HepG2 (cell line): ENCODE measurements around the gene DOCK1. TPM values are rescaled to one million over a fixed set of nuclear protein-coding genes. Genes with fewer than 3 reads are reported as not detected.

Experiments used
- ATAC-seq: fragments of 200-7000 bp; cut with Tn5 transposase; 3 replicates; pipeline ENCODE4 v1.9.1; 2020; ENCODE audit warnings: mild to moderate bottlenecking, moderate library complexity
- BruUV-seq: library from RNA; stranded (reverse); fragments of 400-500 nt; replicated peaks from 2 replicates; lab custom pipeline; 2021; lab: Mats Ljungman, UMichigan
- CTCF ChIA-PET: fragments of 300-600 bp; formaldehyde crosslinking; extraction: SDS; loops from one replicate; lab custom pipeline; 2021; ENCODE audit warnings: low total read pairs, inconsistent platforms, low intra/inter-chr PET ratio; lab: Yijun Ruan, JAX
- POLR2A ChIA-PET: fragments of 350-600 bp; sonication (Branson Sonifier 250); formaldehyde crosslinking; loops from one replicate; lab custom pipeline; 2020; ENCODE audit warnings: antibody characterized with exemption, inconsistent platforms; lab: Yijun Ruan, JAX
- DNase-seq: peaks from one replicate; pipeline ENCODE4 v3.0.0-alpha.2; 2015; ENCODE audit warnings: low spot score
- FAIRE-seq: peaks from 3 replicates; lab custom pipeline; 2011; peaks lifted over from hg19 to GRCh38; lab: Jason Lieb, UNC
- H2AFZ ChIP-seq: one replicate; pipeline ENCODE4 v1.6.1; 2011; ENCODE audit warnings: low read length, inconsistent platforms
- H3K27ac ChIP-seq: fragments of 300-600 bp; 3 replicates; pipeline ENCODE4 v1.8.0; 2011; ENCODE audit warnings: mixed run types, mild to moderate bottlenecking, mixed read lengths, low read length, inconsistent platforms; ENCODE audit not compliant: insufficient read depth; ENCODE audit errors: extremely low read length
- H3K27me3 ChIP-seq, 2 experiments: fragments of 200-600 bp in 1 of 2; 2 replicates in 1 of 2; 3 replicates in 1 of 2; pipeline versions ENCODE4 v1.6.0 to v1.8.0; 2011; ENCODE audit warnings: low read length in 2 of 2, mild to moderate bottlenecking in 2 of 2, moderate library complexity in 2 of 2, inconsistent platforms in 1 of 2; ENCODE audit not compliant: insufficient read depth in 2 of 2, control insufficient read depth in 1 of 2
- H3K36me3 ChIP-seq, 2 experiments: fragments of 200-600 bp in 1 of 2; replicated peaks in 1 of 2; 2 replicates in 1 of 2; 3 replicates in 1 of 2; pipeline versions ENCODE4 v1.5.1 to v1.8.0; 2011; ENCODE audit warnings: low read length in 2 of 2, inconsistent platforms in 1 of 2; ENCODE audit not compliant: insufficient read depth in 2 of 2, control insufficient read depth in 1 of 2
- H3K4me1 ChIP-seq: 2 replicates; pipeline ENCODE4 v1.5.1; 2012; ENCODE audit warnings: low read length, inconsistent platforms; ENCODE audit not compliant: insufficient read depth
- H3K4me2 ChIP-seq: 2 replicates; pipeline ENCODE4 v1.6.0; 2011; ENCODE audit warnings: low read depth, low read length, inconsistent platforms
- H3K4me3 ChIP-seq, 3 experiments: fragments of 200-600 bp in 1 of 3; sonication (generic), shearing (Covaris generic) in 1 of 3; replicated peaks in 1 of 3; 2 replicates each; pipeline ENCODE4 v1.5.1; 2011 to 2016; ENCODE audit warnings: low read length in 3 of 3, inconsistent platforms in 2 of 3, low read depth in 2 of 3, mild to moderate bottlenecking in 2 of 3, control low read depth in 1 of 3, mixed read lengths in 1 of 3; ENCODE audit not compliant: insufficient read depth in 1 of 3
- H3K79me2 ChIP-seq: one replicate; pipeline ENCODE4 v1.6.1; 2011; ENCODE audit warnings: low read length, inconsistent platforms; ENCODE audit not compliant: insufficient read depth
- H3K9ac ChIP-seq: 2 replicates; pipeline ENCODE4 v1.6.0; 2011; ENCODE audit warnings: mild to moderate bottlenecking, low read depth, low read length, inconsistent platforms; ENCODE audit not compliant: insufficient read depth
- H3K9me3 ChIP-seq: 2 replicates; pipeline ENCODE4 v1.5.1; 2012; ENCODE audit warnings: mild to moderate bottlenecking, low read length
- H4K20me1 ChIP-seq: 2 replicates; pipeline ENCODE4 v1.6.0; 2011; ENCODE audit warnings: inconsistent platforms, mild to moderate bottlenecking, low read length, moderate library complexity; ENCODE audit not compliant: insufficient read depth
- ARID2 ChIP-seq: sonication (generic); formaldehyde crosslinking; IDR thresholded peaks from 2 replicates; pipeline ENCODE4 v1.8.1; 2022; ENCODE audit warnings: mild to moderate bottlenecking, missing genetic modification reagents, borderline replicate concordance
- HNF4G ChIP-seq, 2 experiments: sonication (generic) in 1 of 2; formaldehyde crosslinking in 1 of 2; IDR thresholded peaks; 2 replicates each; pipeline versions ENCODE4 v1.4.0 to v1.6.1; 2011 to 2020; ENCODE audit warnings: borderline replicate concordance in 2 of 2, low read depth in 2 of 2, mild to moderate bottlenecking in 2 of 2, low read length in 1 of 2, missing genetic modification reagents in 1 of 2, moderate library complexity in 1 of 2
- MEIS1 ChIP-seq: sonication (generic); formaldehyde crosslinking; IDR thresholded peaks from 2 replicates; pipeline ENCODE4 v1.9.0; 2021; ENCODE audit warnings: mild to moderate bottlenecking, missing genetic modification reagents, moderate library complexity, borderline replicate concordance
- RELA ChIP-seq: sonication (generic); formaldehyde crosslinking; IDR thresholded peaks from 2 replicates; pipeline ENCODE4 v1.4.0; 2020; ENCODE audit warnings: missing genetic modification reagents
- YEATS2 ChIP-seq: sonication (generic); formaldehyde crosslinking; IDR thresholded peaks from 2 replicates; pipeline ENCODE4 v1.4.0; 2020; ENCODE audit warnings: missing genetic modification reagents, borderline replicate concordance
- ZBTB14 ChIP-seq: sonication (generic); formaldehyde crosslinking; IDR thresholded peaks from 2 replicates; pipeline ENCODE4 v1.4.0; 2020; ENCODE audit warnings: missing genetic modification reagents
- ZFX ChIP-seq: sonication (generic); formaldehyde crosslinking; IDR thresholded peaks from 2 replicates; pipeline ENCODE4 v1.4.0; 2020; ENCODE audit warnings: mild to moderate bottlenecking, low read depth, missing genetic modification reagents, moderate library complexity
- ZNF256 ChIP-seq: sonication (generic); formaldehyde crosslinking; conservative IDR thresholded peaks from 2 replicates; pipeline ENCODE4 v1.4.0; 2020; ENCODE audit warnings: missing genetic modification reagents
- ZNF30 ChIP-seq: sonication (generic); formaldehyde crosslinking; IDR thresholded peaks from 2 replicates; pipeline ENCODE4 v1.5.0; 2020; ENCODE audit warnings: mild to moderate bottlenecking, missing genetic modification reagents
- ZNF782 ChIP-seq: sonication (generic); formaldehyde crosslinking; IDR thresholded peaks from 2 replicates; pipeline ENCODE4 v1.4.0; 2020; ENCODE audit warnings: missing genetic modification reagents, mild to moderate bottlenecking, borderline replicate concordance
- WGBS: methylation state at CpG from one replicate; pipeline ENCODE4 v1.1.6; 2017; ENCODE audit warnings: low lambda C conversion rate; 5-methylcytosine and 5-hydroxymethylcytosine counted together
- in situ Hi-C: cut with HindIII; loops from 2 replicates; pipeline ENCODE4 v1.10.0; 2017; ENCODE audit warnings: low pct_unique_long_range_greater_than_20kb; ENCODE audit not compliant: extremely low pct_ligation_motif_present
- intact Hi-C: fragments of 100-400 bp; cut with micrococcal nuclease; formaldehyde crosslinking; loops from one replicate; pipeline ENCODE4 v1.10.0; 2022; ENCODE audit not compliant: unreplicated experiment
- polyA plus RNA-seq, 8 experiments: library from polyadenylated mRNA; depleted of rRNA in 3 of 8; stranded (reverse) in 7 of 8; unstranded in 1 of 8; fragments of >200 nt; fragmentation: Illumina TruSeq in 4 of 8; extraction: Trizol in 4 of 8; gene quantifications; 2 replicates each; pipeline versions ENCODE4 v1.2.1 to v1.2.3, GENCODE V29; 2011 to 2016; ENCODE audit warnings: low read depth in 4 of 8, missing spikeins in 1 of 8, mixed read lengths in 1 of 8; ENCODE audit not compliant: insufficient read depth in 1 of 8
- total RNA-seq, 5 experiments: library from RNA; depleted of rRNA; stranded (reverse); fragments of >200 nt; fragmentation: Illumina TruSeq; extraction: Trizol; gene quantifications; 2 replicates each; pipeline ENCODE4 v1.2.3, GENCODE V29; 2016; ENCODE audit warnings: low read depth in 1 of 5

DOCK1 gene
- total and polyA plus RNA-seq, 2 of the 13 experiments (the other 11 are each of a cell fraction or from before 2014, with no cell fraction given): 8.3 to 25.5 TPM

DNA sequence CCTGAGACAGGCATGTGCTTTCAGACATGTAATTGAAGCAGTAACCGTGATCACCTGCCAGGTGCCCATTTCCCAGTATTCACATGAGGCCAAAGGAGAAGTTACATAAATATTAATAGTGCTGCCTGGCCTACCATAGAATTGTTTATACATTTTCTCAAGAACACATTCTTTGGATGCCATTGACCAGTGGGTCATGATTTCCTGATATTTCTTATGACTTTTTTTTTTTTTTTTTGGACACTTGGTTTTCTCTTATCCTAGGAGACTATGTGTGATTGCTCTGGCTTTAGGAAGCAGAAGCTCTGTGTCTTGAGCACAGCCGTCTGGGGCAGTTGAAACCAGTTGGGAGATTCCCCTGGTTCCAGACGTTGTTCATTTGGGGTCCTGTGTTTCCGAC, 500.0 kb downstream of the DOCK1 start:
- TF ChIP-seq ZFX (CRISPR knock-in tag) (no peak), ZBTB14 (CRISPR knock-in tag) (no peak), HNF4G (IDR thresholded peaks at IDR 0.05; ENCODE audit: borderline replicate concordance, low read depth, low read length) (no peak), HNF4G (CRISPR knock-in tag; IDR thresholded peaks at IDR 0.05; ENCODE audit: borderline replicate concordance, low read depth) (no peak), YEATS2 (CRISPR knock-in tag) (no peak), MEIS1 (CRISPR knock-in tag) (no peak)
- no peak overlapping the region for H3K4me3 ChIP-seq
- H2AFZ ChIP-seq: no peak overlapping the region
- no peaks in the 10 kb centered on the region for H3K9me3 ChIP-seq
- intact Hi-C loops: no loop called here
- H3K79me2 ChIP-seq: no peaks in the 10 kb centered on the region
- H3K4me1 ChIP-seq: peaks cover 12% of the 10 kb centered on the region
- DNase-seq: no peak
- H3K27me3 ChIP-seq: no peaks in the 10 kb centered on the region
- ATAC-seq: no peak
- H3K4me2 ChIP-seq: no peak overlapping the region
- BruUV-seq: no TSS peak
- 95% methylated on average over 4 of the region's 4 CpGs for WGBS
- H4K20me1 ChIP-seq: no peaks in the 10 kb centered on the region
- POLR2A ChIA-PET: no interaction called here
- peaks cover 0 to 12% of the 10 kb centered on the region in 2 experiments; a peak in 2 of 5 replicates for H3K36me3 ChIP-seq
- no peak overlapping the region for H3K9ac ChIP-seq
- in situ Hi-C loops: no loop called here
- no peak for FAIRE-seq
- CTCF ChIA-PET: no interaction called here
- no peak overlapping the region for H3K27ac ChIP-seq

DNA sequence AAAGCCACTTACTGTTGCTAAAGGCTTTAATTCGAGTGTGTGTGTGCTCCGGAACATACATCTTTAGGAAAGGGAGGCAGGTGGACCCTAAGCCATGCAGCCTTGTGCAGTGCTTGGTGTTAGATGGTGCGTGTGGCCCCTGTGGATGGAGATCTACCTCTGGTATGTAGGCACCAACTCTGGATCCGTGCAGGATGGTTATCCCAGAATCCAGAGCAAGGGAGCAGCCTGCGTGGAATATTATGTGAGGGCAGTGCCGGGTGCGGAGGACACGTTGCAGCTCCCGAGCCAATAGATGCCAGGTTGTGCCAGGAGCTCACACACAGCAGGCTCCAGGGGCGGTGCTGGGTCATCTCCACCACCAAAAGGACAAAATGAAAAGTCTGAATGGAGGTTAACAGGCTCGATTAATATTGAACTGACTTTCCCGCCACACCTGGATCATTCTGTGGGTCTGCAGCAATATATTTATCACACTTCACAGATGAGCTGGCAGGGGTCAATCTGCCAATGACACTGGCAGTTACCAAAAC, 500.9 kb downstream of the DOCK1 start:
- H3K9ac ChIP-seq: no peak overlapping the region
- no TSS peak for BruUV-seq
- intact Hi-C loops: no loop called here
- no peak overlapping the region for H2AFZ ChIP-seq
- no peak for DNase-seq
- H3K36me3 ChIP-seq: peaks cover 0 to 11% of the 10 kb centered on the region in 2 experiments; a peak in 2 of 5 replicates
- no peaks in the 10 kb centered on the region for H3K9me3 ChIP-seq
- ChIA-PET POLR2A (no interaction called here), CTCF (no interaction called here)
- H3K4me1 ChIP-seq: peaks cover 17% of the 10 kb centered on the region
- 95% methylated on average over 11 of the region's 12 CpGs for WGBS
- ATAC-seq: no peak
- no peaks in the 10 kb centered on the region for H3K79me2 ChIP-seq
- H3K4me3 ChIP-seq: no peak overlapping the region
- no peaks in the 10 kb centered on the region for H3K27me3 ChIP-seq
- H3K27ac ChIP-seq: no peak overlapping the region
- no peak for TF ChIP-seq ZNF782 (CRISPR knock-in tag)
- TF ChIP-seq ZNF256 (CRISPR knock-in tag): no peak
- TF ChIP-seq ARID2 (CRISPR knock-in tag): no peak
- TF ChIP-seq RELA (CRISPR knock-in tag): no peak
- no peak for TF ChIP-seq ZNF30 (CRISPR knock-in tag)
- no peaks in the 10 kb centered on the region for H4K20me1 ChIP-seq
- FAIRE-seq: no peak
- in situ Hi-C loops: no loop called here
- H3K4me2 ChIP-seq: no peak overlapping the region
